Activated CD8-positive, alpha-beta T cell treated with anti-CD3 and anti-CD28 coated beads, Interleukin-2, amount 10 ng/mL, durations not matched to agents 7 days and 5 days (primary cell): ENCODE measurements around the gene RAB27A. TPM values are rescaled to one million over a fixed set of nuclear protein-coding genes. Genes with fewer than 3 reads are reported as not detected.

ENCODE experiments used
- ATAC-seq: fragments of 150-1000 bp; cut with Tn5 transposase; one replicate; pipeline ENCODE4 v1.10.0; 2021; ENCODE audit warnings: moderate library complexity
- CTCF ChIA-PET: fragments of 350-600 bp; sonication (Branson Sonifier 250); formaldehyde crosslinking; loops from one replicate; lab custom pipeline; 2021; ENCODE audit warnings: antibody characterized with exemption; lab: Charles Lee
- POLR2A ChIA-PET: fragments of 350-600 bp; sonication (Branson Sonifier 250); formaldehyde crosslinking; loops from one replicate; lab custom pipeline; 2021; ENCODE audit warnings: antibody characterized with exemption; lab: Charles Lee
- DNase-seq: peaks from one replicate; pipeline ENCODE4 v3.0.0-alpha.2; 2020
- H3K27ac Mint-ChIP-seq: one replicate; pipeline ENCODE4 v1.8.0; 2021; ENCODE audit warnings: mild to moderate bottlenecking, mixed read lengths
- H3K27me3 Mint-ChIP-seq: one replicate; pipeline ENCODE4 v1.8.0; 2021; ENCODE audit warnings: low read depth, mixed read lengths
- H3K36me3 Mint-ChIP-seq: one replicate; pipeline ENCODE4 v1.8.0; 2021; ENCODE audit warnings: low read depth, mixed read lengths
- H3K4me1 Mint-ChIP-seq: one replicate; pipeline ENCODE4 v1.8.0; 2021; ENCODE audit warnings: low read depth, mixed read lengths
- H3K4me3 Mint-ChIP-seq: one replicate; pipeline ENCODE4 v1.8.0; 2021; ENCODE audit warnings: mild to moderate bottlenecking, mixed read lengths
- H3K9me3 Mint-ChIP-seq: one replicate; pipeline ENCODE4 v1.8.0; 2022; ENCODE audit warnings: mixed read lengths; ENCODE audit not compliant: insufficient read depth
- total RNA-seq, 2 experiments: library from RNA; stranded (reverse); gene quantifications; one replicate each; pipeline ENCODE4 v1.2.3, GENCODE V29; 2021

RAB27A gene
- total RNA-seq, 2 experiments from 2014 or later, result 102 to 105 TPM

DNA sequence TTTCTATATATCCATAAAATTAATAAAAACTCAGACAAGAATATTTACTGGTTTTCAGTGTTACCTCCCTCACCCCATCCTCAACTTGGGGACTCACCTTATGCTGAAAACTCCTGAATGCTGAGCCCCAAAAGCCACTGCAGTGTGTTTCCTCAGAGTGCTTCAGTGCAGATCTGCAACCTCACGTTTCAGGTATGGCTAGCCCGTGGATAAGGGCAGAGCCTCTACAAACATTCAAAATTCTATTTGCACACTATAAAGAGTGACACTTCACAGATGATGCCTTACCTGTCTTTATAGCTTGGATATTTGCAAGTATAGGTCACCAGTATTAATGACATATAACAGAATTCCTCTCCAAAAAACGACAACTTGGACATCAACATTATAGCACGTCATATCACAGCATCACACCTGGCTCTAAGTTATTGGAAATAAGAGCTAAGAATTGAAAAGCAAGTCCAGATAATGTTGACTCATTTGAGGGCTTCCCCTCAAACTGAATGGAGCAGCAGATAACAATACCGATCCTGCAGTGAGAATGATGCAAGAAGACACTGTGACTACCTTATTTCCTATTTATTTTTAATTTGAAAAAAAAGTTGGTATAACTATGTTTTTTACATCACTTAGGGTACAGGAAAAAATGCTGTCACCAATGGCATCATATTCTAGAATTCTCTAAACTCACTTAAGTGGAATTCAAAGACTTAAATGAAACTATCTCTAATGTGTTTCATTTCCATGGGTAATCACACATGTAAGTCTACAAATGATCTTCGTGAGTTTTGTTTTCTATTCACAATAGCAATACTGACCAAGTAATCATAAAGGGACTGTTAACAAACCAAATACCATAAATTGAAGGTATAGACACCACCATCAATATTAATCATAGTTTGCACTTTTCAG is 52.1 kb downstream of the RAB27A start:
- peaks cover 64% of the 10 kb centered on the region for H3K36me3 Mint-ChIP-seq
- DNase-seq (no peak), ATAC-seq (peak; percentile 41)
- H3K4me3 Mint-ChIP-seq, result no peak overlapping the region
- H3K4me1 Mint-ChIP-seq, result peaks cover 60% of the 10 kb centered on the region
- peak overlapping the region; percentile 31 for H3K27ac Mint-ChIP-seq
- POLR2A ChIA-PET, result interaction anchor here (2.2 kb wide), 1 partner anchor 30 kb away, joined by 8 read pairs; no protein-coding TSS in a partner anchor
- CTCF ChIA-PET, result interaction anchor here (1.2 to 2.4 kb wide), 2 partner anchors 13 to 53 kb away, joined by 4 to 7 read pairs; no protein-coding TSS in a partner anchor
- H3K27me3 Mint-ChIP-seq, result no peaks in the 10 kb centered on the region
- no peaks in the 10 kb centered on the region for H3K9me3 Mint-ChIP-seq

GRCh38 chr15:55235546-55236036 is 54.0 kb downstream of the RAB27A start:
- no peaks in the 10 kb centered on the region for H3K27me3 Mint-ChIP-seq
- POLR2A ChIA-PET, result no interaction called here
- H3K9me3 Mint-ChIP-seq, result no peaks in the 10 kb centered on the region
- DNase-seq (no peak), ATAC-seq (no peak)
- H3K36me3 Mint-ChIP-seq, result peaks cover 76% of the 10 kb centered on the region
- H3K4me1 Mint-ChIP-seq, result peaks cover 64% of the 10 kb centered on the region
- CTCF ChIA-PET, result interaction anchor here (0.7 to 1.2 kb wide), 2 partner anchors 8 to 10 kb away, joined by 3 to 4 read pairs; no protein-coding TSS in a partner anchor
- no peak overlapping the region for H3K27ac Mint-ChIP-seq
- no peak overlapping the region for H3K4me3 Mint-ChIP-seq

DNA sequence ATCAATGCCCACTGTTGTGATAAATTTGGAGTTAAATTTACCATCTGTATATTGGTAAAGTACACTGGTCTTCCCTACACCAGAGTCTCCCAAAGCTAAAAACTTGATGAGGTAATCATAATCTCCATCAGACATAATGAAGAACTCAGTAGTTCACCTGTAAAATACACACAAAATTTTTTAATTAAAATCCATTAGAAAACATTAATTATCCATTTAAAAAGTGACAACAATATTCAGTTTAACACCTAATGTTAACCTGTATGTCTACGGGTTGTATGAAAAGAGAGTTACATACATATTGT is 54.9 kb downstream of the RAB27A start:
- no peaks in the 10 kb centered on the region for H3K27me3 Mint-ChIP-seq
- H3K4me1 Mint-ChIP-seq, result peaks cover 62% of the 10 kb centered on the region
- peaks cover 77% of the 10 kb centered on the region for H3K36me3 Mint-ChIP-seq
- H3K9me3 Mint-ChIP-seq, result no peaks in the 10 kb centered on the region
- no peak overlapping the region for H3K4me3 Mint-ChIP-seq
- ChIA-PET CTCF (no interaction called here), POLR2A (no interaction called here)
- H3K27ac Mint-ChIP-seq, result no peak overlapping the region
- no peak for ATAC-seq
- DNase-seq, result no peak

DNA sequence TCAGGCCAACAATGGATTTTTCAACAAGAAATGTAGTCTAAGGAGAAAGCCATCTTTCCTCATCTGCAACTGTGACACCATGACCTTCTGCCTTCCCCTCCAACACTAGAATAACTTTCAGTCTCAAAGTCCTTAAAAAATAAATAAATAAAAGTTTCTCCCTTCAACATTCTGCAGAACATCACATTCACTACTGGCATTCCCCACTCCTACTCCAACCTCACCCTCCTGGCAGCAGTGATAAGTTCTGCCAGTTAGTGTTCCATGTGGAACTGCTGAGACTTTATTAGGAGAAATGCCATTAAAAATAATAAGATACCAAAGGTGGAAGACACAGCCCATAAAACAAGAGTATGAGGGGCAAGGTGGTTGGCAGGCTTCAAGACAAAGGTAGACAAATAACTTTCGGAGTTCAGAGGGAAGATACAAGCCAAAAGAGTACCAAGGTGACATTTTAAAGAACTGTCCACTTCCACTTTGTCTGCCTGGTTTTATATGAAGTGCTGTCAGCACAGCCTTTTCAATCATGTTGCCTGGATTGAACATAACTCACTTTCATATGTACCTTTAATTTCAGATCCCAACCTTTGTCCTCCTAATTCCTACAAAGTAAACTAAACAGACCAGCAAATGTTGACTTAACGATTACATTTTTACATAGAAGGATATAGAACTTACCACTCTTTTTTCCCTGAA is 55.4 kb downstream of the RAB27A start:
- H3K9me3 Mint-ChIP-seq, result no peaks in the 10 kb centered on the region
- ATAC-seq (no peak), DNase-seq (no peak)
- no peak overlapping the region for H3K4me3 Mint-ChIP-seq
- peaks cover 60% of the 10 kb centered on the region for H3K4me1 Mint-ChIP-seq
- H3K27me3 Mint-ChIP-seq, result no peaks in the 10 kb centered on the region
- ChIA-PET POLR2A (no interaction called here), CTCF (no interaction called here)
- no peak overlapping the region for H3K27ac Mint-ChIP-seq
- H3K36me3 Mint-ChIP-seq, result peaks cover 75% of the 10 kb centered on the region

DNA sequence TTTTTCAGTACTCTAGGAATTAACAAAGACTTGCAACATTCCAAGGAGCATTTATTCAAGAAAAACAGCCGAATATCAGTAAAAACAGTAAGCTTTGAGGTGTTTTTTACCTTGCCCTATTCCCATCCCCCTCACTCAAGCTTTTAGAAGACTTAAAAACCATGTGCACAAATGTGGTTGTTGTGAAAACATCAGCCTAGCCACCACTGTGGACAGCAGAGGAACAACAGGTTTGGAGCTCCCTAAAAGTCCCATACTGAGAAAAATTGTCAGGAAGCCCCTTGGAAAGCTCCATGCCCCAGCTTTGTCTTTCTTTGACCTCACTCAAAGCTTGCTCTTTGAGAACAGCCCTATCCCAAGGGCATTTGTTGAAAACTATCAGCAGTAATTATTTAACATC is 58.2 kb downstream of the RAB27A start:
- H3K27me3 Mint-ChIP-seq, result no peaks in the 10 kb centered on the region

DNA sequence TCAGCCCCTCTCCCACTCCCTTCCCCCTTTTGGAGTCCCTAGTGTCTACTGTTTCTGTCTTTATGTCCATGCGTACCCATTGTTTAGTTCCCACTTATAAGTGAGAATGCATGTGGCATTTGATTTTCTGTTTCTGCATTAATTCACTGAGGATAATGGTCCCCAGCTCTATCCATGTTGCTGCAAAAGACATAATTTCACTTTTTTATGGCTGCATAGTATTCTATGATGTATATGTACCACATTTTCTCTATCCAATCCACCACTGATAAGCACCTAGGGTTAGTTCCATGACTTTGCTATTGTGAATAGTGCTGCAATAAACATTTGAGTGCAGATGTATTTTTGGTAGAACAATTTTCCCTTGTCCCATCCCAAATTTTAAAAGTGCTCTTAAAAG is 58.7 kb downstream of the RAB27A start:
- CTCF ChIA-PET, result interaction anchor here (1.6 to 2.8 kb wide), 5 partner anchors 10 to 51 kb away, joined by 5 to 17 read pairs (median 8); no protein-coding TSS in a partner anchor
- no peak for ATAC-seq
- Mint-ChIP-seq H3K9me3 (no peaks in the 10 kb centered on the region), H3K27me3 (no peaks in the 10 kb centered on the region), H3K4me1 (peaks cover 49% of the 10 kb centered on the region), H3K27ac (no peak overlapping the region), H3K36me3 (peaks cover 76% of the 10 kb centered on the region), H3K4me3 (no peak overlapping the region)
- POLR2A ChIA-PET, result no interaction called here
- DNase-seq, result no peak

More for the DNA sequence above, 58.2 kb downstream of the RAB27A start:
- POLR2A ChIA-PET, result no interaction called here
- Mint-ChIP-seq H3K4me3 (no peak overlapping the region), H3K27ac (no peak overlapping the region), H3K36me3 (peaks cover 77% of the 10 kb centered on the region), H3K9me3 (no peaks in the 10 kb centered on the region), H3K4me1 (peaks cover 45% of the 10 kb centered on the region)
- ATAC-seq (no peak), DNase-seq (no peak)
- CTCF ChIA-PET, result interaction anchor here (1.0 to 2.8 kb wide), 8 partner anchors 10 to 208 kb away, joined by 4 to 17 read pairs (median 7); partner anchors contain the start of gene RSL24D1

GRCh38 chr15:55230051-55230670 is 59.5 kb downstream of the RAB27A start:
- Mint-ChIP-seq H3K27ac (peak overlapping the region; percentile 81), H3K36me3 (peaks cover 77% of the 10 kb centered on the region), H3K27me3 (no peaks in the 10 kb centered on the region), H3K4me3 (peak overlapping the region; percentile 58), H3K4me1 (peaks cover 50% of the 10 kb centered on the region), H3K9me3 (no peaks in the 10 kb centered on the region)
- DNase-seq (no peak), ATAC-seq (peak; percentile 70)
- CTCF ChIA-PET, result interaction anchor here (1.5 to 2.0 kb wide), 3 partner anchors 9 to 28 kb away, joined by 3 to 8 read pairs (median 5); no protein-coding TSS in a partner anchor
- POLR2A ChIA-PET, result no interaction called here

DNA sequence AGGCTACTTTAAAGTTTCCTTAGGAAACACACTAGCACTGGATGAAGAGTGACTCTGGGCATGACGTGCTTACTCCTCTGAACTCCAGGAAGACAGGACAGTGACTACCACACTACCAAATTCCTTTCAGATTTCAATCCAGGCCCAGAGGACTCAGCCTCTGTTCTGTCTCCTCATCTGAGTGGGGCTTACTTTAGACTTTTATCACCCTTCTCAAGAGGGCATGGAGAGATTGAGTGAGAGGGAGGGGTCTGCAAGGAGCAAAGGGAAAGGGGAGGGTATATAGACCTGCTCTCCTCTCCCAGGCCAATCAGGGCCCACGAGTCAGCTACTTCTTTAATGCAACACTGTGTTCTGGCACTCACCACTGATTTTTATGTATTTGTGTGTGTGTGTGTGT is 63.5 kb downstream of the RAB27A start:
- Mint-ChIP-seq H3K27me3 (no peaks in the 10 kb centered on the region), H3K27ac (no peak overlapping the region), H3K9me3 (no peaks in the 10 kb centered on the region), H3K4me3 (no peak overlapping the region), H3K4me1 (peaks cover 73% of the 10 kb centered on the region), H3K36me3 (peaks cover 81% of the 10 kb centered on the region)
- CTCF ChIA-PET, result interaction anchor here (1.1 to 1.3 kb wide), 2 partner anchors 8 to 47 kb away, joined by 3 to 4 read pairs; no protein-coding TSS in a partner anchor
- DNase-seq (no peak), ATAC-seq (no peak)
- POLR2A ChIA-PET, result no interaction called here

DNA sequence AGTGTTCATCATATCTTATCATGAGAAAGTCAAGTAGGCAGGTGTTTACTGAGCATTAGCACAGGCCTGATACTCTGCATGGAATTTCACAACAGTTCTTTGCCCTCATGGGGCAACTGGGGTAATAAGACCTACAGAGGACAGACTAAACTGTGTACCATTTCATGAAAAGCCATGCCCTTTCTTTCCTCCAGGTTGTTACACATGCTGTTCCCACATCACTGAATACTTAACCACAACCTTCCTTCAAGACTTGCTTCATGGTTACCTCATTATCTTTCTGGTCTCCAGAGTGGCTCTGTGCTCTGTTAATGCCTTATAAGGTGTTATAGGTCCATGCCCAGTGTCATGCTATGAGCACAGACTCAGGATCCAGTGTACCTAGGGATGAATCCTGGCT is 64.7 kb downstream of the RAB27A start:
- no peaks in the 10 kb centered on the region for H3K27me3 Mint-ChIP-seq
- peaks cover 77% of the 10 kb centered on the region for H3K36me3 Mint-ChIP-seq
- peak overlapping the region; percentile 5 for H3K4me3 Mint-ChIP-seq
- peaks cover 74% of the 10 kb centered on the region for H3K4me1 Mint-ChIP-seq
- no peaks in the 10 kb centered on the region for H3K9me3 Mint-ChIP-seq
- peak overlapping the region; percentile 75 for H3K27ac Mint-ChIP-seq
- CTCF ChIA-PET, result no interaction called here
- POLR2A ChIA-PET, result interaction anchor here (1.2 to 1.5 kb wide), 2 partner anchors 26 to 42 kb away, joined by 3 to 4 read pairs; no protein-coding TSS in a partner anchor
- DNase-seq, result no peak
- ATAC-seq, result peak; percentile 56

- ChIA-PET CTCF (interaction anchor here (1.0 to 8.8 kb wide), 3 partner anchors 34 to 69 kb away, joined by 4 to 77 read pairs (median 4); no protein-coding TSS in a partner anchor), POLR2A (interaction anchor here (1.0 to 2.4 kb wide), 4 partner anchors 33 to 96 kb away, joined by 3 to 8 read pairs (median 4); partner anchors contain the start of genes PIGB and PIGBOS1)
- no peaks in the 10 kb centered on the region for H3K27me3 Mint-ChIP-seq
- ATAC-seq, result peak; percentile 7
- H3K36me3 Mint-ChIP-seq, result peaks cover 75% of the 10 kb centered on the region
- no peak for DNase-seq
- peak overlapping the region; percentile 65 for H3K4me3 Mint-ChIP-seq
- H3K4me1 Mint-ChIP-seq, result peaks cover 87% of the 10 kb centered on the region
- H3K27ac Mint-ChIP-seq, result peak overlapping the region; percentile 96
- H3K9me3 Mint-ChIP-seq, result no peaks in the 10 kb centered on the region
Measured at GRCh38 chr15:55222588-55222987, 67.0 kb downstream of the RAB27A start.
